GM12864 (cell line): ENCODE data around the gene ADH5.

Source experiments
- DNase-seq: peaks from one replicate; pipeline ENCODE4 v3.0.0-alpha.2; 2011; ENCODE audit warnings: low read depth
- H3K4me3 ChIP-seq: 2 replicates; pipeline ENCODE4 v1.5.1; 2011; ENCODE audit warnings: mild to moderate bottlenecking, low read depth, low read length, control low read depth
- CTCF ChIP-seq: IDR thresholded peaks from 2 replicates; pipeline ENCODE4 v1.5.1; 2011; ENCODE audit warnings: low read depth, mild to moderate bottlenecking, moderate library complexity, low read length, control low read depth, inconsistent platforms; ENCODE audit errors: missing control alignments

The ADH5 gene

DNA sequence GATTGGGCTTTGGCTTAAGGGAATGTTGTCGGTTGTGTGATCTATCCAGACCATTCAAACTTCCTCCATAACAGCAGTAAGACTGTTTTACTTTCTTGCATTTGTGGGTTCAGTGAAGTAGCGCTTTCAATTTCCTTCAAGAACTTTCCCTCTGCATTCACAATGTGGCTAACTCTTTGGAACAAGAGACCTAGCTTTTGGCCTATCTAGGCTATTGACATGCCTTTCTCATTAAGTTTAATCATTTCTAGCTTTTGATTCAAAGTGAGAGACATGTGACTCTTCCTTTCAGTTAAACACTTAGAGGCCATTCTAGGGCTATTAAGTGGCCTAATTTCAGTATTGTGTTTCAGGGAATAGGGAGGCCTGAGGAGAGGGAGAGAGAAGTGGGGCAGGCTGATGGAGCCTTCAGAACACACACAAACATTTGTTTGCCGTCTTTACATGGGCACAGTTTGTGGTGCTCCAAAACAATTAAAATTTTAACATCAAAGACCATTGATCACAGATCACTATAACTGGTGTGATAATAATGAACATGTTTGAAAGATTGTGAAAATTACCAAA lies 34.1 kb downstream of the ADH5 start:
- H3K4me3 ChIP-seq = no peak overlapping the region
- no peak for TF ChIP-seq CTCF
- DNase-seq = no peak

DNA sequence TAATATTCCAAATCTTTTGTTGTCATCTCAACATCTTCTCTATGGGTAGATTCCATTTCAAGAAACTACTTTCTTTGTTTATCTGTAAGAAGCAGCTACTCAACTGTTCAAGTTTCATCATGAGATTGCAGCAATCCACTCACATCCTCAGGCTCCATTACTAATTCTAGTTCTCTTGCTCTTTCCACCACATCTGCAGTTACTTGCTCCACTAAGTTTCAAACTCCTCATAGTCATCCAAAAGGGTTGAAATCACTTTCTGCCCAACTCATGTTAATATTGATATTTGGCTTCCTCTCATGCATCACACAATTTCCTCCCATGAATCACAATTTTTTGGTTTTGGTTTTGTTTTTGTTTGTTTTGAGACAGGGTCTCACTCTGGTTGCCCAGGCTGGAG lies 35.7 kb downstream of the ADH5 start:
- H3K4me3 ChIP-seq = no peak overlapping the region
- no peak for DNase-seq
- no peak for TF ChIP-seq CTCF

GRCh38 chr4:99047710-99048109 lies 40.9 kb downstream of the ADH5 start:
- no peak overlapping the region for H3K4me3 ChIP-seq
- TF ChIP-seq CTCF = no peak
- DNase-seq = no peak

DNA sequence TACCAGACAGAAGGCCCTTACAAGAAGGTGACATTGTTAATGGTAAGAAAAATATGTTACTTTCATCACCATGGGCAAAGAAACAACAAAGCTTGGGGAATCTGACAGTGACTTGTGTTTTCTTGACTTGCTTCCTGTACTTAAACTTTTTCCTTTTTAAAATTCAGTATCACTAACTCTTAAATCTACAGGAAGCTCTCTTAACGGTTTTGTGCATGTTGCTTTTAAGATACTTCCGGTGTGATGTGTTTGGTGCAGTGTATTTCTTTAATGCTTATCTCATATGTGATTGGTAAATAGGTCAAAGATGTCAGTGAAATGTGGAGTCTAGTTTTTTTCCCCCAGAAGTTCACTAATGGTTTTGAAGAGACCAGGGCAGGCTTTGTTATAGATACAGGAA lies 45.2 kb downstream of the ADH5 start:
- TF ChIP-seq CTCF = no peak
- DNase-seq = no peak
- no peak overlapping the region for H3K4me3 ChIP-seq

- no peak for DNase-seq
- H3K4me3 ChIP-seq = no peak overlapping the region
- TF ChIP-seq CTCF = no peak
Observed at GRCh38 chr4:99038213-99038612, 50.4 kb downstream of the ADH5 start.

GRCh38 chr4:99033956-99034355 lies 54.6 kb downstream of the ADH5 start:
- no peak for DNase-seq
- no peak overlapping the region for H3K4me3 ChIP-seq
- TF ChIP-seq CTCF = no peak

GRCh38 chr4:99029852-99030251 lies 58.7 kb downstream of the ADH5 start:
- DNase-seq = no peak
- no peak for TF ChIP-seq CTCF

More at GRCh38 chr4:99029852-99030251, 58.7 kb downstream of the ADH5 start:
- no peak overlapping the region for H3K4me3 ChIP-seq
